ENCODE data around the gene PRKCE. TPM values are rescaled to one million over a fixed set of nuclear protein-coding genes. Genes with fewer than 3 reads are reported as not detected.

PRKCE gene
- total RNA-seq, 1 experiment from 2014 or later, result 2.4 TPM

GRCh38 chr2:45813003-45813941 is 161.8 kb downstream of the PRKCE start:
- no peak for DNase-seq (ENCODE audit: low spot score)
- no peak for TF ChIP-seq EZH2 (IDR thresholded peaks at IDR 0.05; ENCODE audit: borderline replicate concordance, low read depth, low read length, poor library complexity, severe bottlenecking)
- TF ChIP-seq, protein P1, sequence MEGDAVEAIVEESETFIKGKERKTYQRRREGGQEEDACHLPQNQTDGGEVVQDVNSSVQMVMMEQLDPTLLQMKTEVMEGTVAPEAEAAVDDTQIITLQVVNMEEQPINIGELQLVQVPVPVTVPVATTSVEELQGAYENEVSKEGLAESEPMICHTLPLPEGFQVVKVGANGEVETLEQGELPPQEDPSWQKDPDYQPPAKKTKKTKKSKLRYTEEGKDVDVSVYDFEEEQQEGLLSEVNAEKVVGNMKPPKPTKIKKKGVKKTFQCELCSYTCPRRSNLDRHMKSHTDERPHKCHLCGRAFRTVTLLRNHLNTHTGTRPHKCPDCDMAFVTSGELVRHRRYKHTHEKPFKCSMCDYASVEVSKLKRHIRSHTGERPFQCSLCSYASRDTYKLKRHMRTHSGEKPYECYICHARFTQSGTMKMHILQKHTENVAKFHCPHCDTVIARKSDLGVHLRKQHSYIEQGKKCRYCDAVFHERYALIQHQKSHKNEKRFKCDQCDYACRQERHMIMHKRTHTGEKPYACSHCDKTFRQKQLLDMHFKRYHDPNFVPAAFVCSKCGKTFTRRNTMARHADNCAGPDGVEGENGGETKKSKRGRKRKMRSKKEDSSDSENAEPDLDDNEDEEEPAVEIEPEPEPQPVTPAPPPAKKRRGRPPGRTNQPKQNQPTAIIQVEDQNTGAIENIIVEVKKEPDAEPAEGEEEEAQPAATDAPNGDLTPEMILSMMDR (conservative IDR thresholded peaks at IDR 0.05; ENCODE audit: low read depth, low read length), result no peak
- intact Hi-C loops (cut with micrococcal nuclease; ENCODE audit: unreplicated experiment), result no loop called here
- CTCF ChIA-PET, result no interaction called here
- Histone ChIP-seq H3K4me1 (ENCODE audit: insufficient read depth, low read length, poor library complexity, severe bottlenecking) (peaks cover 28% of the 10 kb centered on the region), H3K4me3 (ENCODE audit: low read depth, low read length, poor library complexity, severe bottlenecking) (no peak overlapping the region), H3K9me3 (ENCODE audit: low read depth, low read length, poor library complexity, severe bottlenecking) (no peaks in the 10 kb centered on the region), H3K36me3 (ENCODE audit: insufficient read depth, low read length, poor library complexity, severe bottlenecking) (no peaks in the 10 kb centered on the region), H3K27ac (ENCODE audit: low read depth, low read length, poor library complexity, severe bottlenecking) (no peak overlapping the region), H3K27me3 (replicated peaks; ENCODE audit: insufficient read depth, low read depth, low read length, poor library complexity) (peaks cover 16% of the 10 kb centered on the region)
- POLR2A ChIA-PET (ENCODE audit: low non-redundant PET), result no interaction called here
- BruUV-seq (replicated peaks), result no TSS peak

GRCh38 chr2:45814488-45814887 is 163.0 kb downstream of the PRKCE start:
- intact Hi-C loops (cut with micrococcal nuclease; ENCODE audit: unreplicated experiment), result no loop called here
- Histone ChIP-seq H3K27me3 (replicated peaks; ENCODE audit: insufficient read depth, low read depth, low read length, poor library complexity) (peaks cover 23% of the 10 kb centered on the region), H3K27ac (ENCODE audit: low read depth, low read length, poor library complexity, severe bottlenecking) (no peak overlapping the region), H3K4me3 (ENCODE audit: low read depth, low read length, poor library complexity, severe bottlenecking) (no peak overlapping the region), H3K4me1 (ENCODE audit: insufficient read depth, low read length, poor library complexity, severe bottlenecking) (peaks cover 28% of the 10 kb centered on the region), H3K36me3 (ENCODE audit: insufficient read depth, low read length, poor library complexity, severe bottlenecking) (no peaks in the 10 kb centered on the region), H3K9me3 (ENCODE audit: low read depth, low read length, poor library complexity, severe bottlenecking) (no peaks in the 10 kb centered on the region)
- DNase-seq (ENCODE audit: low spot score), result no peak
- BruUV-seq (replicated peaks), result no TSS peak
- no peak for TF ChIP-seq EZH2 (IDR thresholded peaks at IDR 0.05; ENCODE audit: borderline replicate concordance, low read depth, low read length, poor library complexity, severe bottlenecking)
- TF ChIP-seq, protein P1 (conservative IDR thresholded peaks at IDR 0.05; ENCODE audit: low read depth, low read length), result no peak
- ChIA-PET CTCF (no interaction called here), POLR2A (ENCODE audit: low non-redundant PET) (no interaction called here)

DNA sequence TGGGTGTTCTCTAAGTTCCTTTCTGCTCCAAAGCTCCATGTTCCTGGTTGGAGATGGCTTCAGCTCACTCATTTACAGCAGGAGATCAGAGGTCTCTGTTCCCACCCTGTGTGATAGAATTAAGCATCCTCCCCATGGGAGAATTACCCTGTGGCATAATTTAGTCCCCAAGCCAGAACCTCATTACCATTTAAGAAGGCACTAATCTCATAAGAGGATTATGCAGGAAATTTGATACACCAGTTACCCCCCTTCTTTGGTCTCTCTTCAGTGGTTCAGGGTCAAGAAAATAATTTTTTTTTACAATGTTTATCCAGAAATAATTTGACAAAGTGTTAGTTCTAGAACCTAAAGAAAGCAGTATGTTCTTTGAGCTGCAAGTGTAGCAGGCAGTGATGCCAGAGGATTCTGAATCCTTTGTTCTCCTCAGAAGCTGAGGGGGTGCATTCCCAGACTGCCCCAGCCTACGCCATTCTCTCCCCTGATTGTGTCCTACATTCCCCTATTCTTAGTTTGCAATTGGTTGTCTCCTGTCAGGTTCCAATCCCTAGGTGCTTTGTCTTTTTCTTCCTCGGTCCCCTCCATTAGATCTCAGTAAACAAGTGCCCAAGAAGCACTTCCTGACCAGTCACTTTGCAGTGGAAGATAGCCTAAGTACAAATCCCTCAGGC is 163.6 kb downstream of the PRKCE start:
- TF ChIP-seq, protein P1 (conservative IDR thresholded peaks at IDR 0.05; ENCODE audit: low read depth, low read length), result no peak
- no peak for TF ChIP-seq EZH2 (IDR thresholded peaks at IDR 0.05; ENCODE audit: borderline replicate concordance, low read depth, low read length, poor library complexity, severe bottlenecking)
- CTCF ChIA-PET, result no interaction called here
- no peaks in the 10 kb centered on the region for H3K9me3 ChIP-seq (ENCODE audit: low read depth, low read length, poor library complexity, severe bottlenecking)
- intact Hi-C loops (cut with micrococcal nuclease; ENCODE audit: unreplicated experiment), result no loop called here
- peak; percentile 73 for DNase-seq (ENCODE audit: low spot score)
- BruUV-seq (replicated peaks), result no TSS peak
- no peak overlapping the region for H3K4me3 ChIP-seq (ENCODE audit: low read depth, low read length, poor library complexity, severe bottlenecking)
- H3K27me3 ChIP-seq (replicated peaks; ENCODE audit: insufficient read depth, low read depth, low read length, poor library complexity), result peaks cover 23% of the 10 kb centered on the region
- no peaks in the 10 kb centered on the region for H3K36me3 ChIP-seq (ENCODE audit: insufficient read depth, low read length, poor library complexity, severe bottlenecking)
- POLR2A ChIA-PET (ENCODE audit: low non-redundant PET), result no interaction called here
- no peak overlapping the region for H3K27ac ChIP-seq (ENCODE audit: low read depth, low read length, poor library complexity, severe bottlenecking)
- peaks cover 28% of the 10 kb centered on the region for H3K4me1 ChIP-seq (ENCODE audit: insufficient read depth, low read length, poor library complexity, severe bottlenecking)
